Activated CD4-positive, alpha-beta T cell treated with anti-CD3 and anti-CD28 coated beads, Interleukin-2, amount 50 U/mL, for 4 hours (primary cell): ENCODE results near the gene DDIAS.
"Not testable (repeated sequence)": the region's sequence is repeated elsewhere in the genome, so short reads cannot be mapped to it uniquely, and the experiment has no call there.

Experiments
- DNase-seq, 2 experiments: peaks; one replicate each; pipeline ENCODE4 v3.0.0-alpha.2; 2020

Gene DDIAS

GRCh38 chr11:82901165-82901921, at the start of gene DDIAS:
Gene DDIAS, plus strand, starts transcription at chr11:82901736. Its CDS starts 13,003 bp downstream, at chr11:82914739.
- DNase-seq = peak; percentile 92

GRCh38 chr11:82854242-82854641, 47.3 kb upstream of the DDIAS start:
- DNase-seq = no peak

- DNase-seq = not testable (repeated sequence)
Observed at GRCh38 chr11:82854916-82855315, 46.6 kb upstream of the DDIAS start.

GRCh38 chr11:82855616-82856015, 45.9 kb upstream of the DDIAS start:
- no peak for DNase-seq

- DNase-seq = no peak
Observed at GRCh38 chr11:82857145-82857544, 44.4 kb upstream of the DDIAS start.

- DNase-seq = no peak
Observed at GRCh38 chr11:82858133-82858532, 43.4 kb upstream of the DDIAS start.

GRCh38 chr11:82858556-82859091, 42.9 kb upstream of the DDIAS start:
- no peak for DNase-seq

GRCh38 chr11:82859750-82860149, 41.8 kb upstream of the DDIAS start:
- no peak for DNase-seq

GRCh38 chr11:82862379-82862778, 39.2 kb upstream of the DDIAS start:
- no peak for DNase-seq

GRCh38 chr11:82863209-82863608, 38.3 kb upstream of the DDIAS start:
- DNase-seq = no peak

- DNase-seq = peak; percentile 5 to 9
Observed at GRCh38 chr11:82864268-82864667, 37.3 kb upstream of the DDIAS start.

- DNase-seq = no peak
Observed at GRCh38 chr11:82865841-82866240, 35.7 kb upstream of the DDIAS start.

- peak; percentile 68 to 72 for DNase-seq
Observed at GRCh38 chr11:82867495-82868082, 33.9 kb upstream of the DDIAS start.

GRCh38 chr11:82869657-82870056, 31.9 kb upstream of the DDIAS start:
- no peak for DNase-seq

- no peak for DNase-seq
Observed at GRCh38 chr11:82871646-82872045, 29.9 kb upstream of the DDIAS start.

GRCh38 chr11:82872377-82873150, 29.0 kb upstream of the DDIAS start:
- DNase-seq = no peak

GRCh38 chr11:82873919-82874333, 27.6 kb upstream of the DDIAS start:
- no peak for DNase-seq

GRCh38 chr11:82874646-82875523, 26.7 kb upstream of the DDIAS start:
- no peak for DNase-seq

- DNase-seq = no peak
Observed at GRCh38 chr11:82883853-82884252, 17.7 kb upstream of the DDIAS start.

GRCh38 chr11:82889133-82890001, 12.2 kb upstream of the DDIAS start:
- DNase-seq = no peak

GRCh38 chr11:82890002-82890341, 11.6 kb upstream of the DDIAS start:
- DNase-seq = no peak

- DNase-seq = no peak
Observed at GRCh38 chr11:82890936-82891335, 10.6 kb upstream of the DDIAS start.
